Stimulated activated naive CD8-positive, alpha-beta T cell treated with anti-CD3 and anti-CD28 coated beads, Interleukin-15, Interleukin-2, amounts not matched to agents 100 U/mL and 50 U/mL, for 24 hours (primary cell): ENCODE results near the gene CHRNB4.
"Not testable (repeated sequence)": the region's sequence is repeated elsewhere in the genome, so short reads cannot be mapped to it uniquely, and the experiment has no call there.

Experiments used
- ATAC-seq: fragments of 150-1000 bp; cut with Tn5 transposase; one replicate; pipeline ENCODE4 v1.10.0; 2021
- DNase-seq: peaks from one replicate; pipeline ENCODE4 v3.0.0; 2021

The CHRNB4 gene

DNA sequence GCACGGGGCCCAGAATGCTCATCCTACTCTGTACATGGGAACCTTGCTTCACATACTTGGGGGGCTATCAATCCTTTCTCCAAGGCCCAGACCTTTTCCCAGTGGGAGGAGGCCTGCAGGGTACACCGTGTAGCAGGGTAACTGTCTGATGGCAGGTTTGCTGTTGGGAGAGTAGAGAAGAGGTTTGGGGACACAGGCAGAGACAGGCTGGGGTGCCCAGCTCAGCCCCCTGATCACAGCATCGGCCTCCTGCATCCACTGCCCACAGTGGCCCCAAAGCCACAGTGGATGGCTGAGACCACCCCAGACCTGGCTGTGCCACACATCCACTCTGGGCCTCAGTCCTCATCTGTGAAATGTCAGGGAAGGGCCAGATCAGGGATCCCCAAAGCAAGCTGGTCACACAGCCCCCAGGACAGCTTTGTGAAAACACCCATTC is 25.8 kb downstream of the CHRNB4 start:
- DNase-seq: no peak
- ATAC-seq: no peak

- DNase-seq: no peak
- no peak for ATAC-seq
Measured at GRCh38 chr15:78614021-78614420, 27.0 kb downstream of the CHRNB4 start.

- ATAC-seq, DNase-seq: not testable (repeated sequence)
Measured at GRCh38 chr15:78609551-78609950, 31.5 kb downstream of the CHRNB4 start.

DNA sequence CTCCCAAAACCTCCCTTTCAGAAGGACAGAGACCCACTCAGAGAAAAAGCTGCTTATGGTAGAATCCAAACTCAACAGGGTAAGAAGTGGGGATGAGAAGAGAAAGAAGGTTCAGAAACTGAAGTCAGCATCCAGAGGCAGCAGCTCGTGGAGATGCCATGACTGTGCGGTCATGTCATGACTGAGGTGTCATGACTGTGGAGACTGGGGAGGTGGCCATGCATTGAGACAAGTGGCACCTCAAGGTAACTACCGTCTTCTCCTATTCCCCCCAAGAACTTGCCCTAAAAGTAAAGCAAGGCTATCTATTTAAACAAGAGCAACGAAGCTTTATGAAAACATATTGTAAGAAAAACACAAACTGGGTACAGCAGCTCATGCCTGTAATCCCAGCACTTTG is 35.3 kb downstream of the CHRNB4 start:
- ATAC-seq (no peak), DNase-seq (no peak)

GRCh38 chr15:78605201-78605600 is 35.8 kb downstream of the CHRNB4 start:
- ATAC-seq: no peak
- no peak for DNase-seq

- no peak for ATAC-seq
Measured at GRCh38 chr15:78604420-78604819, 36.6 kb downstream of the CHRNB4 start.

GRCh38 chr15:78603467-78603866 is 37.5 kb downstream of the CHRNB4 start:
- no peak for ATAC-seq
- DNase-seq: no peak

More at GRCh38 chr15:78604420-78604819, 36.6 kb downstream of the CHRNB4 start:
- no peak for DNase-seq

DNA sequence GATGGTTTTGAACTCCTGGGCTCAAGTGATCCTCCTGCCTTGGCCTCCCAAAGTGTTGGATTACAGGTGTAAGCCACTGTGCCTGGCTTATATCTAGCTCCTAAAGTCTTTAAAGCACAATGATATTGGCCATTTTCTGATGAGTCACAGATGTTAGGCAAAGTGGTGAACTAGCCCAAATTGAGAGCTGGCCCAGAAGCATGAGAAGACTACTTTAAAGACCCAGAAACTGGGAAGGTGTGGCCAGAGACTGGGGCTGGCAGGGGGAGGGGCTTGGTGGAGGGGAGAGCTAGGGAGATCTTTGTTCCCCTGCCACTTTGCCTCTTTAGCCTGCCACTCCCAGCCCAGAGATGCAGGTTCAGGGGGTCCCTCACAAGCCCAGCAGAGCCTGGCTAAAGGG is 41.8 kb downstream of the CHRNB4 start:
- no peak for ATAC-seq
- DNase-seq: no peak

- ATAC-seq (no peak), DNase-seq (no peak)
Measured at GRCh38 chr15:78598348-78598747, 42.7 kb downstream of the CHRNB4 start.

- ATAC-seq (no peak), DNase-seq (no peak)
Measured at GRCh38 chr15:78597583-78597982, 43.4 kb downstream of the CHRNB4 start.

DNA sequence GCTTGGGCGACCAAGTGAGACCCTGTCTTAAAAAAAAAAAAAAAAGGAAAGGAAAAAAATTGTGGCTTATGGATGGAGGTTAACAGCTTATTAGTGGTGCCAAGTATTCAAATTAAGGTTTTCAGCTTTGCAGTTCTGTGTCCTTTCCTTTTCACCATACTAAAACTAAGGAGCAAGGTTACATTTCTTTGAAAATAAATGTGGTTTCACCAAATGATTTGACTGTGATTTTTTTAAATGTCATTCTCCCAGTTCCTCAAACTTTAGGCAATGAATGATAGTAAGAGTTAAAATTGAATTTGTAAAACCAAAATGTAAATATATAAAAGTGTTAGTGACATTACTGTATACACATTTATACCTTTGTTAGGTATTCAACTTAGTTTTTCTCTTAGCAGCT is 66.1 kb downstream of the CHRNB4 start:
- ATAC-seq (no peak), DNase-seq (no peak)
